ENCODE data around the gene NXPE4.
"Not testable (repeated sequence)": the region's sequence is repeated elsewhere in the genome, so short reads cannot be mapped to it uniquely, and the experiment has no call there.

Gene NXPE4

GRCh38 chr11:114595571-114595970 is at the start of gene NXPE4:
Gene NXPE4 (minus strand): TSS chr11:114595786. CDS start chr11:114594759, 1,027 bp downstream.
- DNase-seq (ENCODE audit: extremely low read depth, low read depth) = no peak
- H3K4me3 ChIP-seq (replicated peaks; ENCODE audit: low read depth, low read length) = no peak within 1 kb of the TSS
- TF ChIP-seq, protein P1, sequence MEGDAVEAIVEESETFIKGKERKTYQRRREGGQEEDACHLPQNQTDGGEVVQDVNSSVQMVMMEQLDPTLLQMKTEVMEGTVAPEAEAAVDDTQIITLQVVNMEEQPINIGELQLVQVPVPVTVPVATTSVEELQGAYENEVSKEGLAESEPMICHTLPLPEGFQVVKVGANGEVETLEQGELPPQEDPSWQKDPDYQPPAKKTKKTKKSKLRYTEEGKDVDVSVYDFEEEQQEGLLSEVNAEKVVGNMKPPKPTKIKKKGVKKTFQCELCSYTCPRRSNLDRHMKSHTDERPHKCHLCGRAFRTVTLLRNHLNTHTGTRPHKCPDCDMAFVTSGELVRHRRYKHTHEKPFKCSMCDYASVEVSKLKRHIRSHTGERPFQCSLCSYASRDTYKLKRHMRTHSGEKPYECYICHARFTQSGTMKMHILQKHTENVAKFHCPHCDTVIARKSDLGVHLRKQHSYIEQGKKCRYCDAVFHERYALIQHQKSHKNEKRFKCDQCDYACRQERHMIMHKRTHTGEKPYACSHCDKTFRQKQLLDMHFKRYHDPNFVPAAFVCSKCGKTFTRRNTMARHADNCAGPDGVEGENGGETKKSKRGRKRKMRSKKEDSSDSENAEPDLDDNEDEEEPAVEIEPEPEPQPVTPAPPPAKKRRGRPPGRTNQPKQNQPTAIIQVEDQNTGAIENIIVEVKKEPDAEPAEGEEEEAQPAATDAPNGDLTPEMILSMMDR (IDR thresholded peaks at IDR 0.05; ENCODE audit: low read depth, low read length, missing control alignments) = no peak

DNA sequence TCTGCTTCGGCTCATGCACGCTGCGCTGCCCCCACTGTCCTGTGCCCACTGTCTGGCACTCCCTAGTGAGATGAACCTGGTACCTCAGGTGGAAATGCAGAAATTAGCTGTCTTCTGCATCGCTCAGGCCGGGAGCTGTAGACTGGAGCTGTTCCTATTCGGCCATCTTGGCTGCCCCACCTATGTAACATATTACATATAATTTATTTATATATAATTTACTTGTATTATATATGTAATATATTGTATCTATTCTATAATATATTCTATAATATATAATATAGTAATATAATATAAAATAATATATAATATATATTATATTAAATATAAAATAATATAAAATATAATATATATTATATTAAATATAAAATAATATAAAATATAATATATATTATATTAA is 43.9 kb upstream of the NXPE4 start:
- not testable (repeated sequence) for H3K4me3 ChIP-seq (replicated peaks; ENCODE audit: low read depth, low read length); DNase-seq (ENCODE audit: extremely low read depth, low read depth)

DNA sequence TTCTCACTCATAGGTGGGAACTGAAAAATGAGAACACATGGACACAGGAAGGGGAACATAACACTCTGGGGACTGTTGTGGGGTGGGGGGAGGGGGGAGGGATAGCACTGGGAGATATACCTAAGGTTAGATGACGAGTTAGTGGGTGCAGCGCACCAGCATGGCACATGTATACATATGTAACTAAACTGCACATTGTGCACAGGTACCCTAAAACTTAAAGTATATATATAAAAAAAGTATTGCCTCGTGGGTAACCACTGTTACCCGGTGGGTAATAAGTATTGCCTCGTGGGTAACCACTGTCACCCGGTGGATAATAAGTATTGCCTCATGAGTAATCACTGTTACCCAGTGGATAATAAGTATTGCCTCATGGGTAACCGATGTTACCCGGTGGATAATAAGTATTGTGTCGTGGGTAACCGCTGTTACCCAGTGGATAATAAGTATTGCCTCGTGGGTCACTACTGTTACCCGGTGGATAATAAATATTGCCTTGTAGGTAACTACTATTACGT is 35.9 kb upstream of the NXPE4 start:
- DNase-seq (ENCODE audit: extremely low read depth, low read depth); H3K4me3 ChIP-seq (replicated peaks; ENCODE audit: low read depth, low read length): not testable (repeated sequence)

DNA sequence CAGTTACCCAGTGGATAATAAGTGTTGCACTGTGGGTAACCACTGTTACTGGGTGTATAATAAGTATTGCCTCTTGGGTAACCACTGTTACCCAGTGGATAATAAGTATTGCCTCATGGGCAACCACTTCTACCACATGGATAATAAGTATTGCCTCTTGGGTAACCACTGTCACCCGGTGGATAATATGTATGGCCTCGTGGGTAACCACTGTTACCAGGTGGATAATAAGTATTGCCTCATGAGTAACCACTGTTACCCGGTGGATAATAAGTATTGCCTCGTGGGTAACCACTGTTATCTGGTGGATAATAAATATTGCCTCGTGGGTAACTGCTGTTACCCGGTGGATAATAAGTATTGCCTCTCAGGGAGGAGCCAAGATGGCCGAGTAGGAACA is 29.7 kb upstream of the NXPE4 start:
- no peak overlapping the region for H3K4me3 ChIP-seq (replicated peaks; ENCODE audit: low read depth, low read length)
- TF ChIP-seq, protein P1 (IDR thresholded peaks at IDR 0.05; ENCODE audit: low read depth, low read length, missing control alignments) = no peak
- no peak for DNase-seq (ENCODE audit: extremely low read depth, low read depth)

GRCh38 chr11:114624455-114625207 is 29.0 kb upstream of the NXPE4 start:
- H3K4me3 ChIP-seq (replicated peaks; ENCODE audit: low read depth, low read length) = no peak overlapping the region

GRCh38 chr11:114623720-114624119 is 28.1 kb upstream of the NXPE4 start:
- no peak overlapping the region for H3K4me3 ChIP-seq (replicated peaks; ENCODE audit: low read depth, low read length)
- TF ChIP-seq, protein P1 (IDR thresholded peaks at IDR 0.05; ENCODE audit: low read depth, low read length, missing control alignments) = no peak
- DNase-seq (ENCODE audit: extremely low read depth, low read depth) = no peak

More at GRCh38 chr11:114624455-114625207, 29.0 kb upstream of the NXPE4 start:
- DNase-seq (ENCODE audit: extremely low read depth, low read depth) = no peak
- TF ChIP-seq, protein P1 (IDR thresholded peaks at IDR 0.05; ENCODE audit: low read depth, low read length, missing control alignments) = no peak

DNA sequence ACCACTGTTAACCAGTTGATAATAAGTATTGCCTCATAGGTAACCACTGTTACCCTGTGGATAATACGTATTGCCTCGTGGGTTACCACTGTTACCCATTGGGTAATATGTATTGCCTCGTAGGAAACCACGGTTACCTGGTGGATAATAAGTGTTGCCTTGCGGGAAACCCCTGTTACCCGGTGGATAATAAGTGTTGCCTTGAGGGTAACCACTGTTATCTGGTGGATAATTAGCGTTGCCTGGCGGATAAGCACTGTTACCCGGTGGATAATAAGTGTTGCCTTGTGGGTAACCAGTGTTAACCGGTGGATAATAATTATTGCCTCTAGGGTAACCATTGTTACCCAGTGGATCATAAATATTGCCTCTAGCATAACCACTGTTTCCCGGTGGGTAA is 27.3 kb upstream of the NXPE4 start:
- no peak overlapping the region for H3K4me3 ChIP-seq (replicated peaks; ENCODE audit: low read depth, low read length)
- TF ChIP-seq, protein P1 (IDR thresholded peaks at IDR 0.05; ENCODE audit: low read depth, low read length, missing control alignments) = no peak
- DNase-seq (ENCODE audit: extremely low read depth, low read depth) = no peak
